HepG2 (cell line): ENCODE data around the gene S1PR5. TPM values are rescaled to one million over a fixed set of nuclear protein-coding genes. Genes with fewer than 3 reads are reported as not detected.

ENCODE experiments used
- NCOA2 ChIP-seq: sonication (generic); formaldehyde crosslinking; IDR thresholded peaks from 2 replicates; pipeline ENCODE4 v1.8.0; 2022; ENCODE audit warnings: inconsistent platforms
- polyA plus RNA-seq, 8 experiments: library from polyadenylated mRNA; depleted of rRNA in 3 of 8; stranded (reverse) in 7 of 8; unstranded in 1 of 8; fragments of >200 nt; fragmentation: Illumina TruSeq in 4 of 8; extraction: Trizol in 4 of 8; gene quantifications; 2 replicates each; pipeline versions ENCODE4 v1.2.1 to v1.2.3, GENCODE V29; 2011 to 2016; ENCODE audit warnings: low read depth in 4 of 8, missing spikeins in 1 of 8, mixed read lengths in 1 of 8; ENCODE audit not compliant: insufficient read depth in 1 of 8
- total RNA-seq, 5 experiments: library from RNA; depleted of rRNA; stranded (reverse); fragments of >200 nt; fragmentation: Illumina TruSeq; extraction: Trizol; gene quantifications; 2 replicates each; pipeline ENCODE4 v1.2.3, GENCODE V29; 2016; ENCODE audit warnings: low read depth in 1 of 5
- TF ChIP-seq, protein P1 (sequence below), 2 experiments: fragments of 450-650 bp in 1 of 2; sonication (generic) in 1 of 2; formaldehyde crosslinking in 1 of 2; IDR thresholded peaks; 2 replicates each; pipeline versions ENCODE4 v1.6.1 to v1.8.0; 2016 to 2022; ENCODE audit warnings: antibody characterized with exemption in 1 of 2, mild to moderate bottlenecking in 1 of 2, missing genetic modification reagents in 1 of 2

S1PR5 gene
- total and polyA plus RNA-seq, 2 of the 13 experiments (the other 11 are each of a cell fraction or from before 2014, with no cell fraction given): 0.04 TPM; not detected in 1

DNA sequence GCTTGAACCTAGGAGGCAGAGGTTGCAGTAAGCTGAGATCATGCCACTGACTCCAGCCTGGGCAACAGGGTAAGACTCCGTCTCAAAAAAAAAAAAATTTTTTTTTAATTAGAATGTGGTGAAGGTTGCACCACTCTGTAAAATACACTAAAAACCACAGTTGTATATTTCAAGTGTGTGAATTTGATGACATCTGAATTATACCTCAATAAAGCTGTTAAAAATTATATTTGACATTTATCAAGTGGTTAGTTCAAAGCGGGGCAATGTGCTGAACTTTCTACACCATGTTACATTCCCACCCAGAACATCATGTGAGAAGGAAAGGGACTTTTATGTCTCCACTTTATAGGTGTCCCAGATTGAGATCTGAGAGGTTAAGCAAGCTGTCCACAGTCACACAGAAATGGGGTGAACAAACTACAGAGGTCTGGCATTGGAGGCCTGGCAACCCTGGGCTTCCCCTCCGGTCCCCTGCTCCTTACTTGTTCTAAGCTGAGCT lies 5.9 kb upstream of the S1PR5 start (continued):
- TF ChIP-seq, protein P1, sequence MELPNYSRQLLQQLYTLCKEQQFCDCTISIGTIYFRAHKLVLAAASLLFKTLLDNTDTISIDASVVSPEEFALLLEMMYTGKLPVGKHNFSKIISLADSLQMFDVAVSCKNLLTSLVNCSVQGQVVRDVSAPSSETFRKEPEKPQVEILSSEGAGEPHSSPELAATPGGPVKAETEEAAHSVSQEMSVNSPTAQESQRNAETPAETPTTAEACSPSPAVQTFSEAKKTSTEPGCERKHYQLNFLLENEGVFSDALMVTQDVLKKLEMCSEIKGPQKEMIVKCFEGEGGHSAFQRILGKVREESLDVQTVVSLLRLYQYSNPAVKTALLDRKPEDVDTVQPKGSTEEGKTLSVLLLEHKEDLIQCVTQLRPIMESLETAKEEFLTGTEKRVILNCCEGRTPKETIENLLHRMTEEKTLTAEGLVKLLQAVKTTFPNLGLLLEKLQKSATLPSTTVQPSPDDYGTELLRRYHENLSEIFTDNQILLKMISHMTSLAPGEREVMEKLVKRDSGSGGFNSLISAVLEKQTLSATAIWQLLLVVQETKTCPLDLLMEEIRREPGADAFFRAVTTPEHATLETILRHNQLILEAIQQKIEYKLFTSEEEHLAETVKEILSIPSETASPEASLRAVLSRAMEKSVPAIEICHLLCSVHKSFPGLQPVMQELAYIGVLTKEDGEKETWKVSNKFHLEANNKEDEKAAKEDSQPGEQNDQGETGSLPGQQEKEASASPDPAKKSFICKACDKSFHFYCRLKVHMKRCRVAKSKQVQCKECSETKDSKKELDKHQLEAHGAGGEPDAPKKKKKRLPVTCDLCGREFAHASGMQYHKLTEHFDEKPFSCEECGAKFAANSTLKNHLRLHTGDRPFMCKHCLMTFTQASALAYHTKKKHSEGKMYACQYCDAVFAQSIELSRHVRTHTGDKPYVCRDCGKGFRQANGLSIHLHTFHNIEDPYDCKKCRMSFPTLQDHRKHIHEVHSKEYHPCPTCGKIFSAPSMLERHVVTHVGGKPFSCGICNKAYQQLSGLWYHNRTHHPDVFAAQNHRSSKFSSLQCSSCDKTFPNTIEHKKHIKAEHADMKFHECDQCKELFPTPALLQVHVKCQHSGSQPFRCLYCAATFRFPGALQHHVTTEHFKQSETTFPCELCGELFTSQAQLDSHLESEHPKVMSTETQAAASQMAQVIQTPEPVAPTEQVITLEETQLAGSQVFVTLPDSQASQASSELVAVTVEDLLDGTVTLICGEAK (IDR thresholded peaks at IDR 0.05): no peak
- TF ChIP-seq, protein P1 (CRISPR knock-in tag; IDR thresholded peaks at IDR 0.05): no peak
- no peak for TF ChIP-seq NCOA2 (CRISPR knock-in tag)
